Fibroblast of skin of left biceps (primary cell): ENCODE data around the gene PCSK1N.
"Not testable (repeated sequence)": the region's sequence is repeated elsewhere in the genome, so short reads cannot be mapped to it uniquely, and the experiment has no call there.

Experiments
- DNase-seq, 2 experiments: peaks; one replicate each; pipeline ENCODE4 v3.0.0-alpha.2; 2013; ENCODE audit warnings: low read depth in 2 of 2

Gene PCSK1N

DNA sequence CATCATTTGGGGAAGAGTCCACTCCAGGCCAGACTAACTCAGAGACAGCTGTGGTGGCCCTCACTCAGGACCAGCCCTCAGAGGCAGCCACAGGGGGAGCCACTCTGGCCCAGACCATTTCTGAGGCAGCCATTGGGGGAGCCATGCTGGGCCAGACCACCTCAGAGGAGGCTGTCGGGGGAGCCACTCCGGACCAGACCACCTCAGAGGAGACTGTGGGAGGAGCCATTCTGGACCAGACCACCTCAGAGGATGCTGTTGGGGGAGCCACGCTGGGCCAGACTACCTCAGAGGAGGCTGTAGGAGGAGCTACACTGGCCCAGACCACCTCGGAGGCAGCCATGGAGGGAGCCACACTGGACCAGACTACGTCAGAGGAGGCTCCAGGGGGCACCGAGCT is 12.4 kb downstream of the PCSK1N start:
- DNase-seq: no peak

DNA sequence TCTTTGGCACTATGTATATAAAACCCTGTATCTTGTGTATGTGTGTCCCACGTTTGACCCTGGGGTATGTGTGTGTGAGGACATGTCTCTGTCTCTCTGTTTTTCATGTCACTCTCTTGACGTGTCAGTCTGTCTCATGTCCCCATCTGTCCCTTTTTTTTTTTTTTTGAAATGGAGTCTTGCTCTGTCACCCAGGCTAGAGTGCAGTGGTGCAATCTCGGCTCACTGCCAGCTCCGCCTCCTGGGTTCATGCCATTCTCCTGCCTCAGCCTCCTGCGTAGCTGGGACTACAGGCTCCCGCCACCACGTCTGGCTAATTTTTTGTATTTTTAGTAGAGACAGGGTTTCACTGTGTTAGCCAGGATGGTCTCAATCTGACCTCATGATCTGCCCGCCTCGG is 16.0 kb downstream of the PCSK1N start:
- DNase-seq: not testable (repeated sequence)

DNA sequence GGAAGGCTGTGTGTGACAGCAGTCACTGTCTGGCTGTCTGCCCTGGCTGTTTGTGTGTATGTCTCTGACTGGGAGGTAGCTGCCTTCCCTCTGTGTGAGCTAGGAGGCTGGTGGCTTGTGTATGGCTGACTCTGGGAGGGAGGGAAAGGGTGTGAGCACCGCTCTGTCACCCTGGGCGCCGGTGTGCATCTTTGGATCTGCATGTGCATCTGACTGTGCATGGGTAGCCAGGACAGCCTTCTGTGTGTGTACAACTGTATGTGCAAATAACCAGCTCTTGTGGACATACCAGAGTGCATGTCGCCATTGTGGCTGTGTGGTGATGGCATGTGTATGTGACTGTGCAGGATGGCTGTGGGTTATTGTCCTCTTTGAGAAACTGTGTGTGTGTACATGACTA is 16.5 kb downstream of the PCSK1N start:
- DNase-seq: no peak

DNA sequence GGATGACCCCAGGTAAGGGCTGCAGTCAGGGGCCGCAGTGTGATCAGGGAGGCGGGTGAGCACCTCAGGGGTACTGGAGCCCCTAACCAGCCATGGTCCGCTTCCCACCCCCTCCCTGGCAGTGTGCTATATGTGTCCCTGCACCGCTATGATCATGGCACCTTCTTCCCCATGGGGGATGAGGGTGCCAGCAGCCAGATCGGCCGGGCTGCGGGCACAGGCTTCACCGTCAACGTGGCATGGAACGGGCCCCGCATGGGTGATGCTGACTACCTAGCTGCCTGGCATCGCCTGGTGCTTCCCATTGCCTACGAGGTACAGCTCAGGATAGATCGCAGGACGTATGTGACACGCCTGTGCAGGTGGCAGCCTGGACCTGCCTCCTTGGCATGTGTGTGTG is 17.3 kb downstream of the PCSK1N start:
- no peak for DNase-seq

DNA sequence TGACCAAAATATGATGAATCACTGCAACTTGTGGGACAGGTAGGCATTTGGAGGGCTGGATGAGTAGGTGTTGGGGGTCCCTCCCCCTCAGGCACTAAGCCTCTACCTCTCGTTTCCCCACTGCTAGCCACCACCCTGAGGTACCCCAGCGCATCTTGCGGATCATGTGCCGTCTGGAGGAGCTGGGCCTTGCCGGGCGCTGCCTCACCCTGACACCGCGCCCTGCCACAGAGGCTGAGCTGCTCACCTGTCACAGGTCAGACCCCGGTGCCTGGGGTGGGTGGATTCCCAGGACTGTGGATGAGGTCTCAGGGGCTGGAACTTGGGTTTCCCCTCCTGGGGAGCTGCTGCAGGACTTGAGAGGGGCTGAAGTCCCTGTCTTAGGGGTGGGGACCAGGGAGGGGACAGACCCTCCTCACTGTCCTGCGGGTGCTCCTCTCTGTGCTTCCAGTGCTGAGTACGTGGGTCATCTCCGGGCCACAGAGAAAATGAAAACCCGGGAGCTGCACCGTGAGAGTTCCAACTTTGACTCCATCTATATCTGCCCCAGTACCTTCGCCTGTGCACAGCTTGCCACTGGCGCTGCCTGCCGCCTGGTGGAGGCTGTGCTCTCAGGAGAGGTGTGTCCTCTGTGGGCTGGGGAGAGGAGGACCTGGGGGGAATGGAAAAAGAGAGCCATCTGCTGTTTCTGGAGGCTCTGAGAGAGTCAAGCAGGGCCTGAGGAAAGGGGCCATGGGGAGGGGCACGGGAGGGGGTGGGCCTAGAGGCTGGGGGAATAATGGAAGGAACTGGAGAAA is 19.2 kb downstream of the PCSK1N start:
- DNase-seq: no peak

DNA sequence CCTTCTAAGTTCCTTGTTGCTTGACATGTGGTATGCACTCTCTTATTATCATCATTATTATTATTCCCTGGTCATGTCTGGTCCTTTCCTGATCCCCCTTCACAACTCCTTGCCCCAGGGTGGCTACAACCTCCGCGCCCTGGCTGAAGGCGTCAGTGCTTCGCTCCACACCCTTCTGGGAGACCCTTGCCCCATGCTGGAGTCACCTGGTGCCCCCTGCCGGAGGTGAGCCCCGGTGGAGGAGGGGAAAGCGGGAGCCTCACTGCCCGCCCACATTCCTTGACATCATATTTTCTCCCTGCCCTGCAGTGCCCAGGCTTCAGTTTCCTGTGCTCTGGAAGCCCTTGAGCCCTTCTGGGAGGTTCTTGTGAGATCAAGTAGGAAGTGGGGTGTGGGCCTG is 20.1 kb downstream of the PCSK1N start:
- DNase-seq: no peak

DNA sequence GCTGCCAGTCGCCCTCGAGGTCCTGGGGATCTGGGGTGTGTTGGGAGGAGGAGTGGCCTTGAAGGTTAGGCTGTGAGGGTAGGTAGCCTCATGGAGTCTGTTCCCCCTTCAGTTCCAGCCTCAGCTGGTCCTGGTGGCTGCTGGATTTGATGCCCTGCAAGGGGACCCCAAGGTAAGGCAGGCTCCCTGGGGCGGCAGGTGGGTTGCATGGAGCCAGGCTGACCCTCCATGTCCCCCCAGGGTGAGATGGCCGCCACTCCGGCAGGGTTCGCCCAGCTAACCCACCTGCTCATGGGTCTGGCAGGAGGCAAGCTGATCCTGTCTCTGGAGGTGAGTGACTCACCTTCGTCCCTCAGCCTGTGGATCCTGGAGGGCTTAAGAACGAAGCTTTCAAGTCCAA is 20.7 kb downstream of the PCSK1N start:
- DNase-seq: no peak

DNA sequence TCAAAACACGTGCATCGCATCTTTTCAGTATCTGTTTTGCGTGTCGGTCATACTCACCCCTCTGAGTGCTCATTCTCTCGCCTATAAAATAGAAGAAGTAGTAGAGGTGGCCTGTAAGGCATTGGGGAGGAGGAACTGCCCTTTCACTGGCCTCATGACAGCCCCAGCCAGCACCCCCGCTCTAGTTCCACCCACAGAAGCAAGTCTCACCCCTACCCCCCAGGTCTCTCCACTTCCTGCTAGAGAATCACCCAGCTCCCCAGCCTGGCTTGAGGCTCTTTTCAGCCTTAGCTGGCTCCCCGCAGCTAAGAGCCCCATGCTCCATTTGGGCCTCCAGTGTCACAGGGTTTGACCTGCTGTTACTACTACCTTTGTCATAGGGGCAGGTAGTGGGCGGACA is 21.8 kb downstream of the PCSK1N start:
- no peak for DNase-seq

DNA sequence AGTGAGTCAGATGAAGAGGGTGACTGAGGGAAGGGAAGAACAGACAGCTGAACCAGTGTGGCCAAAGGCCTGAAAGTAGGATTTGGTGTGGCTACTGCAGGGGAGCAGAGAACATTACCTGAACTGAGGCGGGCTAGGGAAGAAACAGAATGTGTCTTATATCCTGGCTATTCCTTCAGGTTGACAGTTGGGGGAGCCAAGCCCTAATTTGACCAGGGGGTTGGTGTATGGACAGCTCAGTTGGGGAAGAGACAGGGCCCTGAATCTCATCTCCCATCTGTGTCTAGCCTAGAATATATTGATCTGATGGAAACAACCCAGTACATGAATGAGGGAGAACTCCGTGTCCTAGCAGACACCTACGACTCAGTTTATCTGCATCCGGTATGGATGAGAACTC is 29.3 kb downstream of the PCSK1N start:
- DNase-seq: no peak

DNA sequence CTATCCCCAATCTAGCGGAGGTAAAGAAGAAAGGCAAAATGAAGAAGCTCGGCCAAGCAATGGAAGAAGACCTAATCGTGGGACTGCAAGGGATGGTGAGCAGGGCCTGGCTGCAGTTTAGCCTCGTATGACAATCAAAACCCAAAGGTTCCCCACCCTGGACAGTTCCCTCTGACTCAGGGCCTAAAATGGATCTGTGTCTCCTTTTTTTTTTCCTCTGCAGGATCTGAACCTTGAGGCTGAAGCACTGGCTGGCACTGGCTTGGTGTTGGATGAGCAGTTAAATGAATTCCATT is 32.6 kb downstream of the PCSK1N start:
- DNase-seq: no peak

DNA sequence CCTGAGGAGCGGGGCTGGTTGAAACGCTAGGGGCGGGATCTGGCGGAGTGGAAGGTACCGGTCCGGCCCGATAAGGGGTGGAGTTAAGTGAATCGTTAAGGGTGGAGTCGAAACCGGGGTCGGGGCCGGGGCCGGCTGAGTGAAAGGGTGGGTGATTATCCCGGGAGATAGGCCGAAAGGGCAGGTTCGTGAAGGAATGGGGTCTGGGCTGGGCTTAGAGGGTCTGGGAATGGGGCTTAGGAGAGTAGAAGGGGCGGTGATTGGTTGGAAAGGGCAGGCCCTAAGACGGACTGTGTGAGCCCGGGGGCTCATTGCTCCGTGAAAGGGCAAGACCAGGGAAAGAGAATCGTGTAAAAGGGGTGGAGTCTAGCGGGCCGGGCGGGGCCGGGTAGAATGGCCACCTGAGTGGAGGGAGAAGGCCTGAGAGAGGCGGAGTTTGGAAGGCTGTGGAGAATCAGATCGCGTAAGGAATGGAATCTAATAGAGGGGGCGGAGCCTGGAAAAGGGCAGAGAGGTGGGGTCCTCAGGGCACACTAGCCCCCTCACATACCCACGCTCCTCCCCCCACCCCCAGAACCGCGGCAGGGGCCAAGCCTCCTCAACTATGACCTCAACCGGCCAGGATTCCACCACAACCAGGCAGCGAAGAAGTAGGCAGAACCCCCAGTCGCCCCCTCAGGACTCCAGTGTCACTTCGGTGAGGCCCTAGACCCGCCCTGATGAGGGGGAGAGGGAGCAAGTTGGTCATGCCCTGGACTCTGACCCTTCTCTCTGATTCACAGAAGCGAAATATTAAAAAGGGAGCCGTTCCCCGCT is 33.1 kb downstream of the PCSK1N start:
- peak; percentile 25 to 31 for DNase-seq

DNA sequence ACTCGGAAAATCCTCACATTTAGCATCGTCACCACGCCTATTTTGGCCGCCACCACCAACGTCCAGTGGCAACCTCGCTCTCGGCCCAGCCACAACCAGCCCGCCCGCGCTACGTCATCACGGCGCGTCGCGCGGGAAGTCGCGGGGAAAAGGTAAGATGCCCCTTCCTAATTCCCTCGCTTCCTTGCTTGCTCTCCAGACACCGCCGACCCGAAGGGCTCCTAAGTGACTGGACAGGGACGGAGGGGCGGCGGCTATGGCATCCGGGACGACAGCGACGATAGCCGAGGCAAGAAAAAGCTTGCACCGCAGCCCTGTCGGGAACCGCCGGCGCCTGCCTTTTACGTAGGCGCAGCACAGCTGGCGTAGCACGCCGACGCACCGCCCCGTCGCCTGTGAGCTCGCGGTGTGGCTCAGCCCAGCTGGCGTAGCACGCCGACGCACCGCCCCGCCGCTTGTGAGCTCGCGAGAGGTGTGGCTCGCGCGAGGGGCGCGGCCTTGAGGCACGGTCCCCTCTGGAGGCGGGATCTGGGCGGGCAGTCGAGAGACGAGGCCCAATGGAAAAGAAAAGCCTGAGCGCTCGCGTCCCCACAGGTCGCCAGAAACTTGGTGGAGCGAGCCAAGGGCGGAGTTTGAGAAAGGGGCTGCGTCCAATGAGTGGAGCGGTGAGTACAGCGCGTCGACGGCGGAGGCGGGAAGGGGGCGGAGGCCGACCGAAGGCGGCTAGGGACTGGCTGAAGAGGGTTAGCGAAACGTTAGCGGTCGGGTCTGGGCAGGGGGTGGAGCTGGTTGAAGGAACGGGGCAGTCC is 33.9 kb downstream of the PCSK1N start, which contains the start of gene HDAC6:
TSS of gene HDAC6 (plus strand) at position 788 of the 809 bp plus-strand sequence. CDS start 626 bp downstream, outside the sequence.
- DNase-seq: peak; percentile 96 to 97

DNA sequence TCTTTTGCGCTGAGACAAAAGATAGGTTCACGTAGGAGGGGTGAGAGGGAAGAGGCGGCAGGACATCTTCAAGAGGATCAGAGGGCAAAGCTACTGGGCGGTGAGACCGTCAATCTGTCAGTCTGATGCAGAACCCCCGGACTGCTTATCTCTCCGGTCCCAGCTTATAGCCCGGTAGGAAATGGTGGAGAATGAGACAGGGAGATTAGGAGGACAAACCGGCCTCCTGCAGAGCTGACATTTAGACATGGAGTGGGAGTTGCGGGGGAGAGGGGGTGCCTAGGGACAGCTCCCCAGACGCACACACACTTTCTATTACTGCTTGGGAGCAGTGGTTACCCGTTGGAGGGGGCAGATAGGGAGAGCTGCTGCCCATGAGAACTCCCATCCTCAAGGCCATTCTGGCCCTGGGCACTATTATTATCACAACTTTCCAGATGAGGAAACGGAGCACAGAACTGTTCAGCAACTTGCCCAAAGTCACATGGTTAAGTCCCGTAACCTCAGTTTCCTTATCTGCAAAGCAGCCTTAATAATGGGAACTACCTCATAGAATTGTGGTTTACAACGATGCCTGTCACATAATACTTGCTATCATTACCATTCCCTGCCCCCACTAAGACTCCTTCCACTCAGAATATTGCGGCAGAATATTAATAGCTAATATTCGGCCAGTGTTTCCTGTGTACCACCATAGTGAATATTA is 34.7 kb downstream of the PCSK1N start:
- DNase-seq: no peak

DNA sequence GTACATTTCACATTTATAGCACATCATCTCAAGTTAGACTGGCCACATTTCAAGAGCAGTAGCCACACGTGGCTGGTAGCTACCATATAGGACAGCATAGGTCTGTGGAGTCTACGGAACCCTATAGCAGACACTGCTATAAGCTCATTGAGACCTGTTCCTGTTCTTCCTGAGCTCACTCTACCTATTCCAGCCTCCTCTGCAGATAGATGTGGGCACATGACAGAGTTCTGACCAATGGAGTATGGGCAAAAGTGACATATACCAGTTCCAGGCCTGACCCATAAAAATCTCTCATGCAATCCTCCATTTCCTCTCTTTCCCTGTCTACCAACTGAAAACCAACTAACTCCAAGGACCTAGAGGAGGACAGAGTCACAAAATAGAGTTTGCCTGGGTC is 37.1 kb downstream of the PCSK1N start:
- no peak for DNase-seq

DNA sequence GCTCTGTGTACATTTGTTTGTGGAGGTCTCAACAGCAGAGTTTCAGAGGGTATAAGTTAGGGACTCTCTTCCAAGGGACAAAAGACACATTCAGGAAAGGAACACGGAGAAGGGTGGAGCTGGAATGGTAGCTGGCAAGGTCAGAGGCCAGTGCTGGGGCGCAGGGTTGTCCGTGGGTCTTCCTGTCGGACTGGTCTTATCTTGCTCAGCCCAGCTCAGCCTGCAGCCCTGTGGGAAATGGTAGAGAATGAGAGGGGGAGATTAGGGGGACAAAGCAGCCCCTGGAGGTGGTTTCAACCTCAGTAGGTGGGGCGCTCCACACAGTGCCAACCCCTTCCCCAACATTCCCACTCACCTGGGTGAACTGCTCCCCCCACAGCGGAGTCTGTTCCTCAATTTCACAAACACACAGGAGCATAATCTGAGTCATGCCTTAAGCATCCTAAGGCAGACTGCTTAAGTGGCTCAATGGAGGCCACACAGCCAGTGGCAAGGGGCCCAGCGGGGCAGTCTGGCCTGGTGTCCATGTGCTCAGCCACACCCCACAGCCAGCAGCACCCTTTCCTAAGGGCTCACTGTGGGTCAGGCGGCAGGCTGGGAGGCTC is 40.4 kb downstream of the PCSK1N start:
- DNase-seq: no peak

DNA sequence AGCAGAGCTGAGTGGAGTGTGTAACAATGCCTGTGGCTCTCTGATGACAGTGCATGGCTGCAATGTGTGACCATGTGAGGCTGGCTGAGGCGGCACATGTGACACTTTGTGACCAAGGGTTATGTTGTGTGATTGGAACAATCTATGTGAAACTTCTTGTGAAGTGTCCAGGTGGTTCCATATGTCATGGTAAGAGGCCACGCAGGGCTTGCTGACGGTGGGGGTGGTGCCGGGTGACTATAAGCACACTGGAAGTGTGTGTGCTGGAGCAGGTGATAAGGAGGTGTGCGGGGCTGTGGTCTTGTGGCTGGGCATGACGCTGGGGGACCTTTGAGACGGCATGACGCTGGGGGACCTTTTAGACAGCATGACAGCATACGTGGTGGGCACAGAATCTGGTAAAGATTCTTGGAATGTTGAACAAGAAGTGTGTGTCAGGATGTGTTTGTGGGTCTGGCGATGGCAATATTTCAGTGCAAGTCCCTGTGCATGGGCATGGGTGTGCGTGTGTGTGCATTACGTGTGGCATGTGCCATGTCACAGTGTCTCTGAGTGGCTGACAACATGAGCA is 41.0 kb downstream of the PCSK1N start:
- no peak for DNase-seq

DNA sequence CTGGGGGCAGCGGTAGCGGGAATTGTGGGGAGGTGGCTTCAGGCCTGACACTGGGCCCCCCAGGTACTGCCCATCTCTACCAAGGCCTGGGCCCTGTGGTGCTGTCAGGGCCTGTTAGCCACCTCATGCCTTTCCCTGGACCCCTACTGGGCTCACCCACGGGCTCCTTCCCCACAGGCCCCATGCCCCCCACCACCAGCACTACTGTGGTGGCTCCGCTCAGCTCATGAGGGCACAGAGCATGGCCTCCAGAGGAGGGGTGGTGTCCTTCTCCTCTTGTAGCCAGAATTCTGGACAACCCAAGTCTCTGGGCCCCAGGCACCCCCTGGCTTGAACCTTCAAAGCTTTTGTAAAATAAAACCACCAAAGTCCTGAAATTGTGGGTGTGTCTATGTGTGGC is 41.5 kb downstream of the PCSK1N start:
- no peak for DNase-seq

DNA sequence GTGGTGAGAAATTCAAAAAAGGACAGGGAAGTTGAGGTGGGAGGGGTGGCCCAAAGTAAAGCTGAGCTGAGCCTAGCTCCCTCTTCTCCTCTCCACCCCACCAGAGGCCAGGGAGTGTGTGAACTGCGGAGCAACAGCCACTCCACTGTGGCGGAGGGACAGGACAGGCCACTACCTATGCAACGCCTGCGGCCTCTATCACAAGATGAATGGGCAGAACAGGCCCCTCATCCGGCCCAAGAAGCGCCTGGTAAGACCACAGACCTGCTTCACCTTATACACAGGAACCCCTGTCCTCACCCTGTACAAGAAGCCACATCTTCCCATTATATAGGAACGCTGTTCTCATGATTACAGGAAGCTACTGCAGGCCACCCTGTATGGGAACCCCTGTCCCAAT is 43.2 kb downstream of the PCSK1N start:
- DNase-seq: no peak

DNA sequence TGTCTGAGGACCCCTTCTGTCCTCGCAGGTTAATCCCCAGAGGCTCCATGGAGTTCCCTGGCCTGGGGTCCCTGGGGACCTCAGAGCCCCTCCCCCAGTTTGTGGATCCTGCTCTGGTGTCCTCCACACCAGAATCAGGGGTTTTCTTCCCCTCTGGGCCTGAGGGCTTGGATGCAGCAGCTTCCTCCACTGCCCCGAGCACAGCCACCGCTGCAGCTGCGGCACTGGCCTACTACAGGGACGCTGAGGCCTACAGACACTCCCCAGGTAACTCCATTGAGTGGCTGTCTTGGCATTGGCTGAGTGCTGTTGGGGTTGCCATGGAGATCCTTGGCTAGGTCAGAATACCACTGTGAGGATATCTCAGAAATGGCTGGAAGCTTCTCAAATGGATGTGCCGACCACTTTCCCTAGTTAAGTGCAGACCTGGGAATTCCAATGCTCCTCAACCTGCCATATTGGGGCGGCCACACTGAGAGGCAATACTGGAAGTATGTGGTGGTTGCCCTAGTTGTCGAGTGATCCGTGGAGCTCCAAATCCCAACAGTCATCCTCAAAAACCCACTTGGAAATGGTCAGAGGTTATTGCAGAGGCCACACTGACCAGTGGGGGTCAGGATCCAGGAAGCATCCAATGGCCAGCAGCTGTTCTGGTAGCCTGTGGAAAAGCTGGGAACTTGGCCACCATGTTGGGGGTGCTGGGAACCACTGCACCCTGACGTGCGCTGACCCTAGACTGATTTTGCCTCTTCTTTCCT is 44.2 kb downstream of the PCSK1N start:
- no peak for DNase-seq

DNA sequence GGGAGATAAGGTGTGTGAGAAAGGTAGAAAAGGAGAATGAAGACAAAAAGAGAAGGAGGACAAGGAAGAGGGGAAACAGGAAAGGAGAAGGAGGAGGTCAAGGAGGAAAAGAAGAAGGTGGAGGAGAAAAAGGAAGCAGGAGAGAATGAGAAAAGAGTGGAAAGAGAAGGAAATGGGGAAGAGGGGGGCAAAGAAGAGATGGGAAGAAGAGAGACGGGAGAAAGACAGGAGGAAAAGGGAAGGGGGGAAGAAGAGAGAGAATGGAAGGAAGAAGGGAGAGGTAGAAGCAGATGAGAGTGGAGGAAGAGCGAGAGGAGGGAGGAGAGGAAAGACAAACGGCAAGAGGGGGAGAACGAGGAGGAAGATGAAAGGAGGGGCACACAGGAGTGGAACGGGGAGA is 44.9 kb downstream of the PCSK1N start:
- no peak for DNase-seq
